Chondrocyte (in vitro differentiated cells): ENCODE measurements around the gene PHKA2. TPM values are rescaled to one million over a fixed set of nuclear protein-coding genes. Genes with fewer than 3 reads are reported as not detected.
A peak's percentile ranks its signal among the peaks of the same experiment; 100 is the strongest.

Source experiments
- DNase-seq: peaks from one replicate; pipeline ENCODE4 v3.0.0; 2021; ENCODE audit warnings: mixed read lengths, low spot score
- H3K27ac Mint-ChIP-seq: one replicate; pipeline ENCODE4 v1.8.0; 2021; ENCODE audit warnings: mild to moderate bottlenecking, moderate library complexity, mixed read lengths; ENCODE audit not compliant: unreplicated experiment
- H3K27me3 Mint-ChIP-seq: 2 replicates; pipeline ENCODE4 v1.8.0; 2021; ENCODE audit warnings: low read depth, mixed read lengths
- H3K36me3 Mint-ChIP-seq: 2 replicates; pipeline ENCODE4 v1.8.0; 2021; ENCODE audit warnings: low read depth, mixed read lengths
- H3K4me1 Mint-ChIP-seq: 2 replicates; pipeline ENCODE4 v1.8.0; 2021; ENCODE audit warnings: low read depth, mild to moderate bottlenecking, mixed read lengths
- H3K4me3 Mint-ChIP-seq: one replicate; pipeline ENCODE4 v1.8.0; 2021; ENCODE audit warnings: mild to moderate bottlenecking, moderate library complexity, mixed read lengths; ENCODE audit not compliant: unreplicated experiment
- H3K9me3 Mint-ChIP-seq: 2 replicates; pipeline ENCODE4 v1.8.0; 2021; ENCODE audit warnings: low read depth, mixed read lengths
- total RNA-seq: library from RNA; stranded (reverse); gene quantifications from 3 replicates; pipeline ENCODE4 v1.2.1, GENCODE V29; 2021
- TF ChIP-seq, protein P1 (sequence below): fragments of 200-600 bp; sonication (generic); IDR thresholded peaks from 2 replicates; pipeline ENCODE4 v1.5.0; 2021; ENCODE audit warnings: antibody characterized with exemption, mild to moderate bottlenecking, moderate library complexity

Gene PHKA2
- total RNA-seq, 1 donor from 2014 or later = 16.2 TPM

DNA sequence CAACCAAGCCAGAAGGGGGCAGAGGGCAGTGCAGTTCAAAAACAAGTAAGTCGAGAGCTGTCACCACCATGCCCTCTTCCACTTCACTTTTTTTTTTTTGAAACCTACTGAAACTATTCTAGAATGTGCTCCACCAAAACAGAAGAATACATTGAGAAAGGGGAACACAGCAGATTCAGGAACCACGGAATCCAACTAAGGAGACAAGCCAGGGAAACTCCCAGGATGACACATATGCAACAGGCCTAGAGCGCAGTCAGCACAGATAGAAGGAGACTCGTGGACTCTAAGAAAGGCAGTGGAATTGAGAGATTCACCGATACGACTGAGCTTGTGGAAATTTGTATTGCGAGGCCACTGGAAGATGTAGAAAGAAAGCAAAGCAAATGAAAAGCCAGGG lies 66.1 kb downstream of the PHKA2 start:
- TF ChIP-seq, protein P1, sequence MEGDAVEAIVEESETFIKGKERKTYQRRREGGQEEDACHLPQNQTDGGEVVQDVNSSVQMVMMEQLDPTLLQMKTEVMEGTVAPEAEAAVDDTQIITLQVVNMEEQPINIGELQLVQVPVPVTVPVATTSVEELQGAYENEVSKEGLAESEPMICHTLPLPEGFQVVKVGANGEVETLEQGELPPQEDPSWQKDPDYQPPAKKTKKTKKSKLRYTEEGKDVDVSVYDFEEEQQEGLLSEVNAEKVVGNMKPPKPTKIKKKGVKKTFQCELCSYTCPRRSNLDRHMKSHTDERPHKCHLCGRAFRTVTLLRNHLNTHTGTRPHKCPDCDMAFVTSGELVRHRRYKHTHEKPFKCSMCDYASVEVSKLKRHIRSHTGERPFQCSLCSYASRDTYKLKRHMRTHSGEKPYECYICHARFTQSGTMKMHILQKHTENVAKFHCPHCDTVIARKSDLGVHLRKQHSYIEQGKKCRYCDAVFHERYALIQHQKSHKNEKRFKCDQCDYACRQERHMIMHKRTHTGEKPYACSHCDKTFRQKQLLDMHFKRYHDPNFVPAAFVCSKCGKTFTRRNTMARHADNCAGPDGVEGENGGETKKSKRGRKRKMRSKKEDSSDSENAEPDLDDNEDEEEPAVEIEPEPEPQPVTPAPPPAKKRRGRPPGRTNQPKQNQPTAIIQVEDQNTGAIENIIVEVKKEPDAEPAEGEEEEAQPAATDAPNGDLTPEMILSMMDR = no peak
- no peak for DNase-seq
- Mint-ChIP-seq H3K36me3 (peaks cover 19% of the 10 kb centered on the region), H3K27me3 (no peaks in the 10 kb centered on the region), H3K9me3 (peaks cover 12% of the 10 kb centered on the region), H3K4me3 (no peak overlapping the region), H3K27ac (no peak overlapping the region), H3K4me1 (no peaks in the 10 kb centered on the region)

DNA sequence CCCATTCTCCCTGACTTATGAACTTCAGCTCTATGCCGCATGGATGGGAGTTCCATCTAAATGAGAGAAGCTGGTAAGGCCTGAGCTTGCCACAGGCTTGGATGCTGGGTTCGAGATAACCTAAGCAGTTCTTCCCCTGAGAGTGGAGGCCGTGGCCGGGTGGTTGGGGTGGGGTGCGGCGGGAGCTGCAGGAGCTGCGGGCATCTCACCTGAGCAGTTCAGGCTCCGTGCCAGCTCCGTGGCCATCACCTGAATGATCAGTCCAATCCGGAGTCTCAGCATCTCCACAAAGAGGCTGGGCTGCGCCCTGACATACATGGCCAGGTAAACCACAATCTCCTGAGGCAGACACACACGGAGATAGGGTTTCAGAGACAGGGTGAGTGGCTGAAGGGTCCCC lies 77.6 kb downstream of the PHKA2 start:
- TF ChIP-seq, protein P1 = no peak
- Mint-ChIP-seq H3K36me3 (peaks cover 5% of the 10 kb centered on the region), H3K27me3 (no peaks in the 10 kb centered on the region), H3K4me3 (no peak overlapping the region), H3K9me3 (peaks cover 3% of the 10 kb centered on the region), H3K4me1 (no peaks in the 10 kb centered on the region), H3K27ac (no peak overlapping the region)
- DNase-seq = no peak

DNA sequence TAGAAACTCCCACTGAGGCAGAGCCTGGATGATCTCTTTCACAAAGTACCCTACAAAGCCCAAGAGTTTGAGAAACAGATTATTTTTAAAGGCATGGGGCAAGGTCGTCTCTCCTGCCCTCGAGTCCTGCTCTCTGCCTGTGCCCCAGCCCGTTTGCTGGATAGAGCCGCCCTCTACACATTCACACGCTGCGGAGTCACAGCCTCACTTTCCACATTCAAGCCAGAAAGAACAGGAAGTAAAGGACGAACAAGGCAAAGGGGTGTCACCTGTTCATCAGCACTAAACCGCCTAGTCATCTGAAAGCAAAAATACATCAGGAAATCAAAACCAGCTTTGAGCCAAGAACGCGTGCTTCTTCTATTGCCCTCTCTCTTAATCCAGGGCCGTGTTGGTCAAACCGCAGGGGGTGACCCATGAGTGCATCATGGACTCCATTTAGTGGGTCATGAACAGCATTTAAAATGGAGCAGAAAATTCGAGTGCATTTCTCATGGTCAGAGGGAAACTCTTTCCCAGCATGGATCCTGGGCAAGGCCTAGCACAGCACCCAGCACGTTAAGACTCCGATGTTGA lies 83.4 kb downstream of the PHKA2 start:
- no peak for DNase-seq
- Mint-ChIP-seq H3K4me1 (peaks cover 15% of the 10 kb centered on the region), H3K27me3 (no peaks in the 10 kb centered on the region), H3K4me3 (no peak overlapping the region), H3K36me3 (peaks cover 1% of the 10 kb centered on the region), H3K9me3 (peaks cover under 1% of the 10 kb centered on the region), H3K27ac (no peak overlapping the region)
- TF ChIP-seq, protein P1 = no peak

DNA sequence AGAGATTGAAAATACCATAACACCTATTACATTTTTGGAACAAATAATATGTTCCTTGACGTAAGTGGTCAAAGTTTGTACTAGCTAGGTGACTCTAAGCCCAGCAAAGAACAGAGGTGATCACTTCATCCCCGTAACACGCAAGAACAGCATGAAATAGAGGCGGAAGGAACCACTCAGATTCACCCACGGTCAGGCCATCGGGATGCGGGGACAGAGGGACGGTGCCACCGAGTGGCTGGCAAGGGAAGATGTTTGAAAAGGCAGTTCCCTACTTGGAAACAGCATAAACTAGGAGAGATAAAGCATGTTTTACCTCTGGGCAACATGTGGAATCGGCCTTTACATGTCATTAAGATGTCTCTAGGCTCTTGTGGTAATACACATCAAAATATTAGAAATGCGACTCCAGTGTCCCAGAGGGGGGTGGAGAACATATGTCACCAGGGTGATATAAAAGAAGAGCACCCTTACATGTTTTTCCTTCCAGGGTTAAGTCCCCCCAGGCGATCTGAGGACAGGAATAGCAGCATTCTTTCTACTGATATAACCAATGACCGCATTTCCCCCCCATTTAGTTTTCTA lies 84.0 kb downstream of the PHKA2 start:
- no peak for DNase-seq
- H3K9me3 Mint-ChIP-seq = no peaks in the 10 kb centered on the region

DNA sequence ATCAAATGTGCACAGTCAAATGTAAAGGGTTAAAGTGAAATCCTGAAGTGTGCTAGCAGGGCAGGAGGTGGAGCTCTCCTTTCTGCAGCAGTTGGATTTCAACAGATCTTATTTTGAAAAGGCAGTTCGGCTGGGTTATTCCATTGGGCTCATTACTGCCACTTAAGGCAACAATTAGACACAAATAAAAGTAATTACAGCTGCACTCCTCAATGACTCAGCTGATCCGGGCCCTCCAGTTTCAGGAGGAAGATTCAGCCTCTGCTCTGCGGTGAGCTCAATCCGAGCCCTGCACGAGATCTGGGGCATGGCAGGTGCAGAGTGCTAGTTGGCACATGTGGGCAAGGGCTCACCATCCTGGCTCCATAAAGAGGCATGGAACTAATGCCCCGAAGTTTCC lies 85.4 kb downstream of the PHKA2 start:
- no peak overlapping the region for H3K27ac Mint-ChIP-seq
- peaks cover 23% of the 10 kb centered on the region for H3K4me1 Mint-ChIP-seq
- peaks cover 1% of the 10 kb centered on the region for H3K36me3 Mint-ChIP-seq
- TF ChIP-seq, protein P1 = no peak
- H3K9me3 Mint-ChIP-seq = no peaks in the 10 kb centered on the region
- no peak overlapping the region for H3K4me3 Mint-ChIP-seq
- H3K27me3 Mint-ChIP-seq = no peaks in the 10 kb centered on the region
- DNase-seq = peak; percentile 21

More for the DNA sequence above, 84.0 kb downstream of the PHKA2 start:
- H3K4me1 Mint-ChIP-seq = peaks cover 21% of the 10 kb centered on the region
- TF ChIP-seq, protein P1 = peak; percentile 74
- no peak overlapping the region for H3K4me3 Mint-ChIP-seq
- no peak overlapping the region for H3K27ac Mint-ChIP-seq
- peaks cover 1% of the 10 kb centered on the region for H3K36me3 Mint-ChIP-seq
- no peaks in the 10 kb centered on the region for H3K27me3 Mint-ChIP-seq
